ENCODE data around the gene DHRS3. TPM values are rescaled to one million over a fixed set of nuclear protein-coding genes. Genes with fewer than 3 reads are reported as not detected.
A peak's percentile ranks its signal among the peaks of the same experiment; 100 is the strongest.

Gene DHRS3
- total RNA-seq (100 to 1,000 TPM in 1 of 5 donors, 10 to 100 TPM in 4; 15.1 to 103 (median 54.2) TPM), polyA plus RNA-seq (100 to 1,000 TPM in 1 of 3 donors, 10 to 100 TPM in 2; 50.2 to 102 (median 62.2) TPM)
- long read RNA-seq, donor 1, transcript DHRS3-204 (6 exons, 1,722 nt) = major isoform, 14 of 14 reads
- long read RNA-seq, donor 1, partial matches to known transcripts = 0 of 14 reads
- long read RNA-seq, donor 1, other reads (novel, unspliced or antisense) = 0 of 14 reads
- long read RNA-seq, donor 2, transcript DHRS3-204 (6 exons, 1,722 nt) = major isoform, 23 of 23 reads
- long read RNA-seq, donor 2, partial matches to known transcripts = 0 of 23 reads
- long read RNA-seq, donor 2, other reads (novel, unspliced or antisense) = 0 of 23 reads
- long read RNA-seq, donor 3, transcript DHRS3-204 (6 exons, 1,722 nt) = major isoform, 5 of 5 reads
- long read RNA-seq, donor 3, partial matches to known transcripts = 0 of 5 reads
- long read RNA-seq, donor 3, other reads (novel, unspliced or antisense) = 0 of 5 reads
- long read RNA-seq, donor 4, partial matches to known transcripts = 0 of 2 reads
- long read RNA-seq, donor 4, other reads (novel, unspliced or antisense) = 0 of 2 reads
- long read RNA-seq, donor 5, transcript DHRS3-204 (6 exons, 1,722 nt) = major isoform, 10 of 10 reads
- long read RNA-seq, donor 5, partial matches to known transcripts = 0 of 10 reads
- long read RNA-seq, donor 5, other reads (novel, unspliced or antisense) = 0 of 10 reads
- long read RNA-seq, donor 6 = 0 reads
- long read RNA-seq, donor 7, transcript DHRS3-204 (6 exons, 1,722 nt) = major isoform, 19 of 28 reads
- long read RNA-seq, donor 7, partial matches to known transcripts = 9 of 28 reads
- long read RNA-seq, donor 7, other reads (novel, unspliced or antisense) = 0 of 28 reads
- long read RNA-seq, donor 8, transcript DHRS3-204 (6 exons, 1,722 nt) = major isoform, 14 of 14 reads
- long read RNA-seq, donor 8, partial matches to known transcripts = 0 of 14 reads
- long read RNA-seq, donor 8, other reads (novel, unspliced or antisense) = 0 of 14 reads
- long read RNA-seq, donor 9, transcript DHRS3-204 (6 exons, 1,722 nt) = major isoform, 5 of 5 reads
- long read RNA-seq, donor 9, partial matches to known transcripts = 0 of 5 reads
- long read RNA-seq, donor 9, other reads (novel, unspliced or antisense) = 0 of 5 reads
- long read RNA-seq, donor 10, transcript DHRS3-204 (6 exons, 1,722 nt) = major isoform, 8 of 8 reads
- long read RNA-seq, donor 10, partial matches to known transcripts = 0 of 8 reads
- long read RNA-seq, donor 10, other reads (novel, unspliced or antisense) = 0 of 8 reads

- intact Hi-C loops (cut with DNase I; ENCODE audit: low total_unique reads) = no loop called here
Observed at GRCh38 chr1:12617901-12618660, at the start of gene DHRS3. TSS of gene DHRS3 (minus strand) at chr1:12618210. CDS start at chr1:12617348, 862 bp downstream.

GRCh38 chr1:12666141-12666735, 48.2 kb upstream of the DHRS3 start:
- H3K4me3 ChIP-seq = no peak overlapping the region
- peaks cover 0 to 18% (median 16%) of the 10 kb centered on the region in 4 donors for H3K9me3 ChIP-seq
- no peak overlapping the region for H3K27ac ChIP-seq
- TF ChIP-seq POLR2AphosphoS5 (IDR thresholded peaks at IDR 0.05) (no peak), POLR2A (IDR thresholded peaks at IDR 0.05) (no peak), CTCF (IDR thresholded peaks at IDR 0.05) (no peak), EP300 (IDR thresholded peaks at IDR 0.05) (no peak)
- no peak for DNase-seq
- intact Hi-C loops (cut with DNase I; ENCODE audit: low total_unique reads) = no loop called here
- 78 to 87% (median 85%) methylated on average over 15 of the region's 15 CpGs for WGBS, 5 donors
- H3K4me1 ChIP-seq = no peaks in the 10 kb centered on the region
- H3K27me3 ChIP-seq = no peaks in the 10 kb centered on the region
- no peaks in the 10 kb centered on the region for H3K36me3 ChIP-seq

More at GRCh38 chr1:12617901-12618660, at the start of gene DHRS3:
- H3K36me3 ChIP-seq = peaks cover 0 to 3% (median under 1%) of the 10 kb centered on the region in 4 donors
- WGBS, 5 donors = 0 to 1% (median 1%) methylated on average over 46 to 69 of the region's 69 CpGs
- H3K4me1 ChIP-seq = peaks cover 51 to 86% (median 78%) of the 10 kb centered on the region in 4 donors
- H3K27ac ChIP-seq = peak within 1 kb of the TSS; percentile 95 to 98 (median 97)
- peak; percentile 84 to 96 for DNase-seq
- TF ChIP-seq POLR2AphosphoS5 (IDR thresholded peaks at IDR 0.05) (peak; percentile 73 to 84 (median 82)), CTCF (IDR thresholded peaks at IDR 0.05) (no peak), POLR2A (IDR thresholded peaks at IDR 0.05) (peak in 2 of 4 donors; percentile 22 to 38), EP300 (IDR thresholded peaks at IDR 0.05) (no peak)
- H3K4me3 ChIP-seq = peak within 1 kb of the TSS; percentile 73 to 84 (median 77)
- peaks cover 0 to 7% (median 0%) of the 10 kb centered on the region in 3 donors for H3K27me3 ChIP-seq
- H3K9me3 ChIP-seq = no peaks in the 10 kb centered on the region

GRCh38 chr1:12665511-12665910, 47.5 kb upstream of the DHRS3 start:
- Histone ChIP-seq H3K27me3 (no peaks in the 10 kb centered on the region), H3K4me3 (no peak overlapping the region), H3K27ac (no peak overlapping the region), H3K9me3 (peaks cover 0 to 18% (median 16%) of the 10 kb centered on the region in 4 donors), H3K36me3 (no peaks in the 10 kb centered on the region), H3K4me1 (no peaks in the 10 kb centered on the region)
- TF ChIP-seq CTCF (IDR thresholded peaks at IDR 0.05) (no peak), POLR2AphosphoS5 (IDR thresholded peaks at IDR 0.05) (no peak), EP300 (IDR thresholded peaks at IDR 0.05) (no peak), POLR2A (IDR thresholded peaks at IDR 0.05) (no peak)
- WGBS, 5 donors = 71 to 83% (median 77%) methylated on average over 4 of the region's 4 CpGs
- DNase-seq = no peak
- intact Hi-C loops (cut with DNase I; ENCODE audit: low total_unique reads) = no loop called here
